ENCODE results near the gene TMEM154.

TMEM154 gene

DNA sequence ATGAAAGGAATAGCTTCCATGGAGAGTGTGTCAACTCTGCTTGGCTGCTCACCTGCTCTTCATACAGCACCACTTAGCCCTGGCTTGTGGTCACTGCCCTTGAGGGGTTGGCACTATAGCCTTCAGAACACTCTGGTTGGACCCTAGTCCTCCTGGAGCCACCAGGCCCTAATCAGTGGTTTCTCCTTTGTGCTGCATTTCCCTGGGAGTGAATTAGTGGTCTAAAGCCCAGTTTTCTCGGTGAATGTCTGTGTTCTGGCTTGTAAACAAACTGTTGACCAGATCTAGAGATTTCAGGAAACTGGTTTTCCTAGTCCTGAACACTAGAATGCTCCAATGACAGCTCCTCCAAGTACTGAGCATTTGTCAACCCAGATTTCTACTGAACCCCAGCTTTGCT is 28.6 kb upstream of the TMEM154 start:
- Histone ChIP-seq H3K9me3 (ENCODE audit: control extremely low read depth in 1 of 5, control insufficient read depth in 4 of 5, insufficient read depth in 2 of 5, low read depth in 1 of 5, low read length in 4 of 5) (peaks cover 0 to 10% (median under 1%) of the 10 kb centered on the region in 5 experiments), H3K27me3 (replicated peaks in 2 of 5; ENCODE audit: control insufficient read depth in 4 of 5, insufficient read depth in 5 of 5, low read length in 4 of 5) (no peaks in the 10 kb centered on the region), H3K4me3 (ENCODE audit: control insufficient read depth in 1 of 7, extremely low read depth in 1 of 7, insufficient read depth in 4 of 7, low read depth in 2 of 7, low read length in 6 of 7) (no peak overlapping the region), H3K4me1 (ENCODE audit: control extremely low read depth in 1 of 4, control insufficient read depth in 4 of 4, insufficient read depth in 4 of 4, low read length in 3 of 4) (no peaks in the 10 kb centered on the region), H3K36me3 (ENCODE audit: control insufficient read depth in 4 of 4, insufficient read depth in 4 of 4, low read length in 3 of 4) (no peaks in the 10 kb centered on the region), H3K27ac (ENCODE audit: insufficient read depth in 1 of 2, low read depth in 1 of 2, low read length in 2 of 2, poor library complexity in 1 of 2, severe bottlenecking in 2 of 2) (no peak overlapping the region)
- 100% methylated on average over 1 of the region's 1 CpG for WGBS (ENCODE audit: insufficient coverage)
- ChIA-PET CTCF (no interaction called here), POLR2A (no interaction called here)
- DNase-seq, result no peak

DNA sequence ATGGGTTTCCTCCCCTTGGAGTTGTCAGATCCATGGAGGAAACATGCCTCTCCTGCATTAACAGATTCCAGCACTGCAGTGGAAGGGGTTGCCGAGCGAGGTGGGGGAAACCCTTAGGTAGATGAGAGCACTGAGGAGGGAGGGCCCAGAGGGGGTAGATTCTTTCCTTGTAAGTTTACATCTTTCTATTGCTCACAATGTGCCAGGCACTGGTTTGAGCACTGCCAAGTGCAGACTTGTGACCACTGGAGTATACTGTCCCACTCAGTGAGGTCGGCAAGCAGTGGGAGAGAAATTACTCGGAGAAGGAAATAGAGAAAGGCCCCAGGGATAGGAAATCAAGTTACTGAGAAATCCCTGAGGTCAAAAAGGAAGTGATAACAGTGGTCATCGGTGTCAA is 27.8 kb upstream of the TMEM154 start:
- H3K4me3 ChIP-seq (ENCODE audit: control insufficient read depth in 1 of 7, extremely low read depth in 1 of 7, insufficient read depth in 4 of 7, low read depth in 2 of 7, low read length in 6 of 7), result no peak overlapping the region
- DNase-seq, result no peak
- H3K4me1 ChIP-seq (ENCODE audit: control extremely low read depth in 1 of 4, control insufficient read depth in 4 of 4, insufficient read depth in 4 of 4, low read length in 3 of 4), result no peaks in the 10 kb centered on the region
- H3K9me3 ChIP-seq (ENCODE audit: control extremely low read depth in 1 of 5, control insufficient read depth in 4 of 5, insufficient read depth in 2 of 5, low read depth in 1 of 5, low read length in 4 of 5), result peaks cover 0 to 10% (median 2%) of the 10 kb centered on the region in 5 experiments
- no peaks in the 10 kb centered on the region for H3K36me3 ChIP-seq (ENCODE audit: control insufficient read depth in 4 of 4, insufficient read depth in 4 of 4, low read length in 3 of 4)
- ChIA-PET CTCF (no interaction called here), POLR2A (no interaction called here)
- 96% methylated on average over 5 of the region's 5 CpGs for whole genome bisulfite sequencing (ENCODE audit: insufficient coverage)
- H3K27me3 ChIP-seq (replicated peaks in 2 of 5; ENCODE audit: control insufficient read depth in 4 of 5, insufficient read depth in 5 of 5, low read length in 4 of 5), result no peaks in the 10 kb centered on the region
- H3K27ac ChIP-seq (ENCODE audit: insufficient read depth in 1 of 2, low read depth in 1 of 2, low read length in 2 of 2, poor library complexity in 1 of 2, severe bottlenecking in 2 of 2), result no peak overlapping the region

- H3K9me3 ChIP-seq (ENCODE audit: control extremely low read depth in 1 of 5, control insufficient read depth in 4 of 5, insufficient read depth in 2 of 5, low read depth in 1 of 5, low read length in 4 of 5), result peaks cover 0 to 12% (median 2%) of the 10 kb centered on the region in 5 experiments
- peaks cover 0 to 1% (median 0%) of the 10 kb centered on the region in 5 experiments for H3K27me3 ChIP-seq (replicated peaks in 2 of 5; ENCODE audit: control insufficient read depth in 4 of 5, insufficient read depth in 5 of 5, low read length in 4 of 5)
- DNase-seq, result no peak
- ChIA-PET POLR2A (interaction anchor here (0.6 kb wide), 1 partner anchor 506 kb away, joined by 3 read pairs; no protein-coding TSS in a partner anchor), CTCF (no interaction called here)
- no peaks in the 10 kb centered on the region for H3K36me3 ChIP-seq (ENCODE audit: control insufficient read depth in 4 of 4, insufficient read depth in 4 of 4, low read length in 3 of 4)
- H3K4me1 ChIP-seq (ENCODE audit: control extremely low read depth in 1 of 4, control insufficient read depth in 4 of 4, insufficient read depth in 4 of 4, low read length in 3 of 4), result no peaks in the 10 kb centered on the region
- no peak overlapping the region for H3K27ac ChIP-seq (ENCODE audit: insufficient read depth in 1 of 2, low read depth in 1 of 2, low read length in 2 of 2, poor library complexity in 1 of 2, severe bottlenecking in 2 of 2)
- WGBS (ENCODE audit: insufficient coverage), result no CpG with 5 or more reads among the region's 1 CpG
- no peak overlapping the region for H3K4me3 ChIP-seq (ENCODE audit: control insufficient read depth in 1 of 7, extremely low read depth in 1 of 7, insufficient read depth in 4 of 7, low read depth in 2 of 7, low read length in 6 of 7)
These were observed 26.1 kb upstream of the TMEM154 start for GRCh38 chr4:152705903-152706302.

- Histone ChIP-seq H3K36me3 (ENCODE audit: control insufficient read depth in 4 of 4, insufficient read depth in 4 of 4, low read length in 3 of 4) (no peaks in the 10 kb centered on the region), H3K27me3 (replicated peaks in 2 of 5; ENCODE audit: control insufficient read depth in 4 of 5, insufficient read depth in 5 of 5, low read length in 4 of 5) (peaks cover 0 to 1% (median 0%) of the 10 kb centered on the region in 5 experiments), H3K4me3 (ENCODE audit: control insufficient read depth in 1 of 7, extremely low read depth in 1 of 7, insufficient read depth in 4 of 7, low read depth in 2 of 7, low read length in 6 of 7) (no peak overlapping the region), H3K27ac (ENCODE audit: insufficient read depth in 1 of 2, low read depth in 1 of 2, low read length in 2 of 2, poor library complexity in 1 of 2, severe bottlenecking in 2 of 2) (no peak overlapping the region), H3K4me1 (ENCODE audit: control extremely low read depth in 1 of 4, control insufficient read depth in 4 of 4, insufficient read depth in 4 of 4, low read length in 3 of 4) (no peaks in the 10 kb centered on the region), H3K9me3 (ENCODE audit: control extremely low read depth in 1 of 5, control insufficient read depth in 4 of 5, insufficient read depth in 2 of 5, low read depth in 1 of 5, low read length in 4 of 5) (peaks cover 0 to 12% (median 2%) of the 10 kb centered on the region in 5 experiments)
- WGBS (ENCODE audit: insufficient coverage), result 100% methylated on average over 1 of the region's 1 CpG
- CTCF ChIA-PET, result interaction anchor here (1.0 kb wide), 1 partner anchor 25 kb away, joined by 3 read pairs; the partner anchor contains the start of gene TMEM154
- POLR2A ChIA-PET, result no interaction called here
- no peak for DNase-seq
These were observed 25.0 kb upstream of the TMEM154 start for GRCh38 chr4:152704788-152705187.

- CTCF ChIA-PET, result interaction anchor here (1.3 kb wide), 1 partner anchor 27 kb away, joined by 3 read pairs; no protein-coding TSS in a partner anchor
- no CpG with 5 or more reads among the region's 1 CpG for WGBS (ENCODE audit: insufficient coverage)
These were observed 20.4 kb upstream of the TMEM154 start for GRCh38 chr4:152700151-152700550.

GRCh38 chr4:152699313-152699712 is 19.5 kb upstream of the TMEM154 start:
- no peak for DNase-seq
- ChIA-PET POLR2A (no interaction called here), CTCF (interaction anchor here (1.3 kb wide), 1 partner anchor 28 kb away, joined by 3 read pairs; no protein-coding TSS in a partner anchor)
- Histone ChIP-seq H3K4me3 (ENCODE audit: control insufficient read depth in 1 of 7, extremely low read depth in 1 of 7, insufficient read depth in 4 of 7, low read depth in 2 of 7, low read length in 6 of 7) (no peak overlapping the region), H3K4me1 (ENCODE audit: control extremely low read depth in 1 of 4, control insufficient read depth in 4 of 4, insufficient read depth in 4 of 4, low read length in 3 of 4) (no peaks in the 10 kb centered on the region), H3K36me3 (ENCODE audit: control insufficient read depth in 4 of 4, insufficient read depth in 4 of 4, low read length in 3 of 4) (no peaks in the 10 kb centered on the region), H3K27ac (ENCODE audit: insufficient read depth in 1 of 2, low read depth in 1 of 2, low read length in 2 of 2, poor library complexity in 1 of 2, severe bottlenecking in 2 of 2) (no peak overlapping the region), H3K27me3 (replicated peaks in 2 of 5; ENCODE audit: control insufficient read depth in 4 of 5, insufficient read depth in 5 of 5, low read length in 4 of 5) (peaks cover 0 to 1% (median 0%) of the 10 kb centered on the region in 5 experiments), H3K9me3 (ENCODE audit: control extremely low read depth in 1 of 5, control insufficient read depth in 4 of 5, insufficient read depth in 2 of 5, low read depth in 1 of 5, low read length in 4 of 5) (peaks cover 0 to 5% (median 2%) of the 10 kb centered on the region in 5 experiments)
- WGBS (ENCODE audit: insufficient coverage), result 85% methylated on average over 3 of the region's 4 CpGs

More at GRCh38 chr4:152700151-152700550, 20.4 kb upstream of the TMEM154 start:
- Histone ChIP-seq H3K27ac (ENCODE audit: insufficient read depth in 1 of 2, low read depth in 1 of 2, low read length in 2 of 2, poor library complexity in 1 of 2, severe bottlenecking in 2 of 2) (no peak overlapping the region), H3K4me3 (ENCODE audit: control insufficient read depth in 1 of 7, extremely low read depth in 1 of 7, insufficient read depth in 4 of 7, low read depth in 2 of 7, low read length in 6 of 7) (no peak overlapping the region), H3K36me3 (ENCODE audit: control insufficient read depth in 4 of 4, insufficient read depth in 4 of 4, low read length in 3 of 4) (no peaks in the 10 kb centered on the region), H3K27me3 (replicated peaks in 2 of 5; ENCODE audit: control insufficient read depth in 4 of 5, insufficient read depth in 5 of 5, low read length in 4 of 5) (peaks cover 0 to 1% (median 0%) of the 10 kb centered on the region in 5 experiments), H3K9me3 (ENCODE audit: control extremely low read depth in 1 of 5, control insufficient read depth in 4 of 5, insufficient read depth in 2 of 5, low read depth in 1 of 5, low read length in 4 of 5) (peaks cover 0 to 9% (median 2%) of the 10 kb centered on the region in 5 experiments), H3K4me1 (ENCODE audit: control extremely low read depth in 1 of 4, control insufficient read depth in 4 of 4, insufficient read depth in 4 of 4, low read length in 3 of 4) (no peaks in the 10 kb centered on the region)
- POLR2A ChIA-PET, result no interaction called here
- peak in 1 of 3 donors; percentile 11 for DNase-seq

DNA sequence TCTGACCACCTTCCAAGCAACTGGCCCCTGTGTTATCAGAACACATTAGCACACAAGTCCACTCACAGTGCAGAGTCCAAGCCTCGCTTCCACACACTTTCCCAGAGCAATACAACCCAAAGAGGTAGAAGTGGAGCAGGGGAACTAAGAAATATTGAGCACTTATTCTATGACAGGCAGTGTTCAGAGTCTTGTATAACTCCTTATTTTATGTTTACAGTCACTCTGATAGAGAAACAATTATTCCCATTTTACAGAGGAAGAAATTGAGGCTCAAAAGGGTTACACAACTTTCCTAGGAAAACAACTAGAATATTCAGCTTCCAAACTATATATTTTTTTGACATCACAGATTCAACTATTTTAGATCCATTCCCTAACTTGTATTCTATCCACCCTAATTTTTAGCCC is 18.3 kb upstream of the TMEM154 start:
- Histone ChIP-seq H3K36me3 (ENCODE audit: control insufficient read depth in 4 of 4, insufficient read depth in 4 of 4, low read length in 3 of 4) (no peaks in the 10 kb centered on the region), H3K9me3 (ENCODE audit: control extremely low read depth in 1 of 5, control insufficient read depth in 4 of 5, insufficient read depth in 2 of 5, low read depth in 1 of 5, low read length in 4 of 5) (peaks cover 0 to 2% (median 0%) of the 10 kb centered on the region in 5 experiments), H3K4me1 (ENCODE audit: control extremely low read depth in 1 of 4, control insufficient read depth in 4 of 4, insufficient read depth in 4 of 4, low read length in 3 of 4) (no peaks in the 10 kb centered on the region), H3K27ac (ENCODE audit: insufficient read depth in 1 of 2, low read depth in 1 of 2, low read length in 2 of 2, poor library complexity in 1 of 2, severe bottlenecking in 2 of 2) (no peak overlapping the region), H3K4me3 (ENCODE audit: control insufficient read depth in 1 of 7, extremely low read depth in 1 of 7, insufficient read depth in 4 of 7, low read depth in 2 of 7, low read length in 6 of 7) (no peak overlapping the region), H3K27me3 (replicated peaks in 2 of 5; ENCODE audit: control insufficient read depth in 4 of 5, insufficient read depth in 5 of 5, low read length in 4 of 5) (peaks cover 0 to 1% (median 0%) of the 10 kb centered on the region in 5 experiments)
- WGBS (ENCODE audit: insufficient coverage), result no CpG with 5 or more reads among the region's 1 CpG
- no peak for DNase-seq
- CTCF ChIA-PET, result interaction anchor here (1.0 kb wide), 1 partner anchor 145 kb away, joined by 3 read pairs; no protein-coding TSS in a partner anchor
- POLR2A ChIA-PET, result no interaction called here

All from common myeloid progenitor, CD34-positive (primary cell).